HepG2 (cell line): ENCODE measurements around the gene FGD3. TPM values are rescaled to one million over a fixed set of nuclear protein-coding genes. Genes with fewer than 3 reads are reported as not detected.

Source experiments
- ATAC-seq: fragments of 200-7000 bp; cut with Tn5 transposase; 3 replicates; pipeline ENCODE4 v1.9.1; 2020; ENCODE audit warnings: mild to moderate bottlenecking, moderate library complexity
- BruUV-seq: library from RNA; stranded (reverse); fragments of 400-500 nt; replicated peaks from 2 replicates; lab custom pipeline; 2021; lab: Mats Ljungman, UMichigan
- CTCF ChIA-PET: fragments of 300-600 bp; formaldehyde crosslinking; extraction: SDS; loops from one replicate; lab custom pipeline; 2021; ENCODE audit warnings: low total read pairs, inconsistent platforms, low intra/inter-chr PET ratio; lab: Yijun Ruan, JAX
- POLR2A ChIA-PET: fragments of 350-600 bp; sonication (Branson Sonifier 250); formaldehyde crosslinking; loops from one replicate; lab custom pipeline; 2020; ENCODE audit warnings: antibody characterized with exemption, inconsistent platforms; lab: Yijun Ruan, JAX
- DNase-seq: peaks from one replicate; pipeline ENCODE4 v3.0.0-alpha.2; 2015; ENCODE audit warnings: low spot score
- FAIRE-seq: peaks from 3 replicates; lab custom pipeline; 2011; peaks lifted over from hg19 to GRCh38; lab: Jason Lieb, UNC
- H2AFZ ChIP-seq: one replicate; pipeline ENCODE4 v1.6.1; 2011; ENCODE audit warnings: low read length, inconsistent platforms
- H3K27ac ChIP-seq: fragments of 300-600 bp; 3 replicates; pipeline ENCODE4 v1.8.0; 2011; ENCODE audit warnings: mixed run types, mild to moderate bottlenecking, mixed read lengths, low read length, inconsistent platforms; ENCODE audit not compliant: insufficient read depth; ENCODE audit errors: extremely low read length
- H3K27me3 ChIP-seq, 2 experiments: fragments of 200-600 bp in 1 of 2; 2 replicates in 1 of 2; 3 replicates in 1 of 2; pipeline versions ENCODE4 v1.6.0 to v1.8.0; 2011; ENCODE audit warnings: low read length in 2 of 2, mild to moderate bottlenecking in 2 of 2, moderate library complexity in 2 of 2, inconsistent platforms in 1 of 2; ENCODE audit not compliant: insufficient read depth in 2 of 2, control insufficient read depth in 1 of 2
- H3K36me3 ChIP-seq, 2 experiments: fragments of 200-600 bp in 1 of 2; replicated peaks in 1 of 2; 2 replicates in 1 of 2; 3 replicates in 1 of 2; pipeline versions ENCODE4 v1.5.1 to v1.8.0; 2011; ENCODE audit warnings: low read length in 2 of 2, inconsistent platforms in 1 of 2; ENCODE audit not compliant: insufficient read depth in 2 of 2, control insufficient read depth in 1 of 2
- H3K4me1 ChIP-seq: 2 replicates; pipeline ENCODE4 v1.5.1; 2012; ENCODE audit warnings: low read length, inconsistent platforms; ENCODE audit not compliant: insufficient read depth
- H3K4me2 ChIP-seq: 2 replicates; pipeline ENCODE4 v1.6.0; 2011; ENCODE audit warnings: low read depth, low read length, inconsistent platforms
- H3K4me3 ChIP-seq, 3 experiments: fragments of 200-600 bp in 1 of 3; sonication (generic), shearing (Covaris generic) in 1 of 3; replicated peaks in 1 of 3; 2 replicates each; pipeline ENCODE4 v1.5.1; 2011 to 2016; ENCODE audit warnings: low read length in 3 of 3, inconsistent platforms in 2 of 3, low read depth in 2 of 3, mild to moderate bottlenecking in 2 of 3, control low read depth in 1 of 3, mixed read lengths in 1 of 3; ENCODE audit not compliant: insufficient read depth in 1 of 3
- H3K79me2 ChIP-seq: one replicate; pipeline ENCODE4 v1.6.1; 2011; ENCODE audit warnings: low read length, inconsistent platforms; ENCODE audit not compliant: insufficient read depth
- H3K9ac ChIP-seq: 2 replicates; pipeline ENCODE4 v1.6.0; 2011; ENCODE audit warnings: mild to moderate bottlenecking, low read depth, low read length, inconsistent platforms; ENCODE audit not compliant: insufficient read depth
- H3K9me3 ChIP-seq: 2 replicates; pipeline ENCODE4 v1.5.1; 2012; ENCODE audit warnings: mild to moderate bottlenecking, low read length
- H4K20me1 ChIP-seq: 2 replicates; pipeline ENCODE4 v1.6.0; 2011; ENCODE audit warnings: inconsistent platforms, mild to moderate bottlenecking, low read length, moderate library complexity; ENCODE audit not compliant: insufficient read depth
- HMG20B ChIP-seq: conservative IDR thresholded peaks from 2 replicates; pipeline ENCODE4 v1.6.1; 2016; ENCODE audit warnings: missing genetic modification reagents, missing compliant biosample characterization
- HOXA3 ChIP-seq: sonication (generic); formaldehyde crosslinking; IDR thresholded peaks from 2 replicates; pipeline ENCODE4 v1.5.0; 2020; ENCODE audit warnings: missing genetic modification reagents
- IRF9 ChIP-seq: sonication (generic); formaldehyde crosslinking; IDR thresholded peaks from 2 replicates; pipeline ENCODE4 v1.8.0; 2022; ENCODE audit warnings: missing genetic modification reagents, mild to moderate bottlenecking, borderline replicate concordance
- NRL ChIP-seq: sonication (generic); formaldehyde crosslinking; IDR thresholded peaks from 2 replicates; pipeline ENCODE4 v1.5.0; 2020; ENCODE audit warnings: missing genetic modification reagents, mild to moderate bottlenecking, moderate library complexity, borderline replicate concordance
- SP4 ChIP-seq: sonication (generic); formaldehyde crosslinking; IDR thresholded peaks from 2 replicates; pipeline ENCODE4 v1.8.1; 2023; ENCODE audit warnings: mild to moderate bottlenecking, missing genetic modification reagents
- ZNF207 ChIP-seq: fragments of 450-650 bp; IDR thresholded peaks from 2 replicates; pipeline ENCODE4 v1.6.1; 2016; ENCODE audit warnings: antibody characterized with exemption, borderline replicate concordance
- ZNF263 ChIP-seq: sonication (generic); formaldehyde crosslinking; IDR thresholded peaks from 2 replicates; pipeline ENCODE4 v1.4.0; 2020; ENCODE audit warnings: missing genetic modification reagents
- WGBS: methylation state at CpG from one replicate; pipeline ENCODE4 v1.1.6; 2017; ENCODE audit warnings: low lambda C conversion rate; 5-methylcytosine and 5-hydroxymethylcytosine counted together
- in situ Hi-C: cut with HindIII; loops from 2 replicates; pipeline ENCODE4 v1.10.0; 2017; ENCODE audit warnings: low pct_unique_long_range_greater_than_20kb; ENCODE audit not compliant: extremely low pct_ligation_motif_present
- intact Hi-C: fragments of 100-400 bp; cut with micrococcal nuclease; formaldehyde crosslinking; loops from one replicate; pipeline ENCODE4 v1.10.0; 2022; ENCODE audit not compliant: unreplicated experiment
- polyA plus RNA-seq, 8 experiments: library from polyadenylated mRNA; depleted of rRNA in 3 of 8; stranded (reverse) in 7 of 8; unstranded in 1 of 8; fragments of >200 nt; fragmentation: Illumina TruSeq in 4 of 8; extraction: Trizol in 4 of 8; gene quantifications; 2 replicates each; pipeline versions ENCODE4 v1.2.1 to v1.2.3, GENCODE V29; 2011 to 2016; ENCODE audit warnings: low read depth in 4 of 8, missing spikeins in 1 of 8, mixed read lengths in 1 of 8; ENCODE audit not compliant: insufficient read depth in 1 of 8
- total RNA-seq, 5 experiments: library from RNA; depleted of rRNA; stranded (reverse); fragments of >200 nt; fragmentation: Illumina TruSeq; extraction: Trizol; gene quantifications; 2 replicates each; pipeline ENCODE4 v1.2.3, GENCODE V29; 2016; ENCODE audit warnings: low read depth in 1 of 5

Gene FGD3
- total and polyA plus RNA-seq, 2 of the 13 experiments (the other 11 are each of a cell fraction or from before 2014, with no cell fraction given) = 0.53 to 1.1 TPM

GRCh38 chr9:92960561-92961290, 13.4 kb downstream of the FGD3 start:
- in situ Hi-C loops = no loop called here
- no peaks in the 10 kb centered on the region for H3K9me3 ChIP-seq
- no peak overlapping the region for H3K27ac ChIP-seq
- no peak overlapping the region for H3K9ac ChIP-seq
- H3K36me3 ChIP-seq = no peaks in the 10 kb centered on the region
- ATAC-seq (no peak), FAIRE-seq (no peak), DNase-seq (no peak)
- 45% methylated on average over 2 of the region's 3 CpGs for WGBS
- H3K4me3 ChIP-seq = no peak overlapping the region
- no peak overlapping the region for H2AFZ ChIP-seq
- POLR2A ChIA-PET = no interaction called here
- H4K20me1 ChIP-seq = no peaks in the 10 kb centered on the region
- H3K79me2 ChIP-seq = no peaks in the 10 kb centered on the region
- no peak overlapping the region for H3K4me2 ChIP-seq
- H3K27me3 ChIP-seq = 0 out of 5 replicates have a peak, but pooled peaks cover 0 to 1% of the 10 kb centered on the region in 2 experiments
- no TSS peak for BruUV-seq
- intact Hi-C loops = no loop called here
- TF ChIP-seq HMG20B (CRISPR knock-in tag) (no peak), HOXA3 (CRISPR knock-in tag) (no peak), ZNF263 (CRISPR knock-in tag) (0 out of 2 replicates have a peak, but pooled peaks have one; percentile 47), NRL (CRISPR knock-in tag) (no peak), ZNF207 (no peak), SP4 (CRISPR knock-in tag) (no peak), IRF9 (no peak)
- TF ChIP-seq, all 625 proteins: peak for 1
- CTCF ChIA-PET = no interaction called here
- peaks cover 34% of the 10 kb centered on the region for H3K4me1 ChIP-seq
